ENCODE measurements around the gene MBP.

DNA sequence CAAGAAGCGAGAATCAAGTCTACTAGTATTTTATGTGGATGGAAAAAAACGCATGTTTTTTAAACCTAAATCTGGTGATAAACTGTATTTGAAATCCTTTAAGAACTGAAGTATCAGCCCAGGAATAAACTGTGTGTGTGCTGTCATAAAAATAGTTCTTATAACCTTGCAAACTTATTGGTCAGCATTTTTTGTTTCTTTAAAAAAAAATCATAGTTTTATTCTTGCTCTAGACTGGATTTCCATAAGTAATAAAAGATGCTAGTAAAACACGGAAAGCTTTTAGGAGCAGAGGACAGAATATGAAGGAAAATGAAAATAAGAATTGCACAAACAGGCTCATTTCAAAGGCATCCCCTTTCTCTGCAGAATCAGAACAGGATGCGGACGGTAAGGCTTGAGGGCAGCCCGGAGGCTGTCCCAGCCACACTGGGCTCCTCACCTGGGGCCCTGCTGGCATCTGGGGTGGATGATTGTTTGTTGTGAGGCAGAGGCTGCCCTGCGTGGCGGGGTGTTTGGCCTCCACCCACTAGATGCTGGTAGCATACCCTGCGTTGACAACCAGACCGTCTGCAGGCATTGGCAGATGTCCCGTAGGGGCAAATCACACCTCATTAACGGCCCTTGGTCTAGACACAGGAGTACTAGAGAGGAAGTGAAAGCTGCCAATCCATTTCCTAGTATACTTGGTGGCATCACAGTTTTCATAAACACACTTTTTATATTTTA lies 52.5 kb downstream of the MBP start:
- TF ChIP-seq, protein P1, sequence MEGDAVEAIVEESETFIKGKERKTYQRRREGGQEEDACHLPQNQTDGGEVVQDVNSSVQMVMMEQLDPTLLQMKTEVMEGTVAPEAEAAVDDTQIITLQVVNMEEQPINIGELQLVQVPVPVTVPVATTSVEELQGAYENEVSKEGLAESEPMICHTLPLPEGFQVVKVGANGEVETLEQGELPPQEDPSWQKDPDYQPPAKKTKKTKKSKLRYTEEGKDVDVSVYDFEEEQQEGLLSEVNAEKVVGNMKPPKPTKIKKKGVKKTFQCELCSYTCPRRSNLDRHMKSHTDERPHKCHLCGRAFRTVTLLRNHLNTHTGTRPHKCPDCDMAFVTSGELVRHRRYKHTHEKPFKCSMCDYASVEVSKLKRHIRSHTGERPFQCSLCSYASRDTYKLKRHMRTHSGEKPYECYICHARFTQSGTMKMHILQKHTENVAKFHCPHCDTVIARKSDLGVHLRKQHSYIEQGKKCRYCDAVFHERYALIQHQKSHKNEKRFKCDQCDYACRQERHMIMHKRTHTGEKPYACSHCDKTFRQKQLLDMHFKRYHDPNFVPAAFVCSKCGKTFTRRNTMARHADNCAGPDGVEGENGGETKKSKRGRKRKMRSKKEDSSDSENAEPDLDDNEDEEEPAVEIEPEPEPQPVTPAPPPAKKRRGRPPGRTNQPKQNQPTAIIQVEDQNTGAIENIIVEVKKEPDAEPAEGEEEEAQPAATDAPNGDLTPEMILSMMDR (IDR thresholded peaks at IDR 0.05 in 4 of 5, conservative IDR thresholded peaks at IDR 0.05 in 1 of 5), result no peak
- TF ChIP-seq POLR2A (IDR thresholded peaks at IDR 0.05), result no peak

All from gastrocnemius medialis (tissue), 4 donors.